ENCODE results near the gene SHISAL2B.
"Not testable (repeated sequence)": the region's sequence is repeated elsewhere in the genome, so short reads cannot be mapped to it uniquely, and the experiment has no call there.

The SHISAL2B gene

DNA sequence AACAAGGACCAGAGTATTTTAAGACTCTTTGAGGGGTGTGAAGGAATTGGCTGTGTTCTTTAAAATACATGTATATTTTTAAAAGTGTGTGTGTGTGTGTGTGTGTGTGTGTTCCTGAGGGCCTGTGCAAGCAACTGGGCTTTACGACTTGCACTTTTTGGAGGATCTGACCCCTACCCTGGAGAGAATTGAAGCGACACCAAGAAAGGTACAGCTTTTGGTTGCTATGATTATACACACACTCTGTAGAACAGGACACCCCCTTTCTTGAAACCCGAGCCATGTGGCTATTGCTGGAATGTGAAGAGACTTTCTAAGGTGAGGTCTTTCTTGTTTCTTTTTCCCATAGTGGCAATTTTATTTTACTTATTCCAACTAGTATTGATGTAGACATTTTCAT is 988 bp downstream of the SHISAL2B start:
- no peaks in the 10 kb centered on the region for H3K27me3 ChIP-seq (ENCODE audit: low read length)
- no peaks in the 10 kb centered on the region for H3K36me3 ChIP-seq (ENCODE audit: low read length)
- H3K9ac ChIP-seq (ENCODE audit: low read length) = no peak overlapping the region
- no peak overlapping the region for H3K4me3 ChIP-seq (ENCODE audit: insufficient read depth, low read length, poor library complexity, severe bottlenecking)
- no peaks in the 10 kb centered on the region for H3K9me2 ChIP-seq (replicated peaks; ENCODE audit: insufficient read depth, low read length)
- no peaks in the 10 kb centered on the region for H4K20me1 ChIP-seq (ENCODE audit: low read depth, low read length)
- H3K9me3 ChIP-seq (ENCODE audit: insufficient read depth, low read length) = no peaks in the 10 kb centered on the region
- no peak overlapping the region for H3K4me2 ChIP-seq (ENCODE audit: low read depth, low read length, poor library complexity, severe bottlenecking)
- H3F3A ChIP-seq (ENCODE audit: insufficient read depth) = no peaks in the 10 kb centered on the region
- no peaks in the 10 kb centered on the region for H3K79me2 ChIP-seq (ENCODE audit: insufficient read depth, low read length)
- no peak overlapping the region for H3K27ac ChIP-seq (ENCODE audit: low read depth, low read length)
- no peak overlapping the region for H2AFZ ChIP-seq (ENCODE audit: low read depth, low read length, severe bottlenecking)
- no peak for TF ChIP-seq EZH2phosphoT487 (conservative IDR thresholded peaks at IDR 0.05; ENCODE audit: low read length)
- TF ChIP-seq, protein P1, sequence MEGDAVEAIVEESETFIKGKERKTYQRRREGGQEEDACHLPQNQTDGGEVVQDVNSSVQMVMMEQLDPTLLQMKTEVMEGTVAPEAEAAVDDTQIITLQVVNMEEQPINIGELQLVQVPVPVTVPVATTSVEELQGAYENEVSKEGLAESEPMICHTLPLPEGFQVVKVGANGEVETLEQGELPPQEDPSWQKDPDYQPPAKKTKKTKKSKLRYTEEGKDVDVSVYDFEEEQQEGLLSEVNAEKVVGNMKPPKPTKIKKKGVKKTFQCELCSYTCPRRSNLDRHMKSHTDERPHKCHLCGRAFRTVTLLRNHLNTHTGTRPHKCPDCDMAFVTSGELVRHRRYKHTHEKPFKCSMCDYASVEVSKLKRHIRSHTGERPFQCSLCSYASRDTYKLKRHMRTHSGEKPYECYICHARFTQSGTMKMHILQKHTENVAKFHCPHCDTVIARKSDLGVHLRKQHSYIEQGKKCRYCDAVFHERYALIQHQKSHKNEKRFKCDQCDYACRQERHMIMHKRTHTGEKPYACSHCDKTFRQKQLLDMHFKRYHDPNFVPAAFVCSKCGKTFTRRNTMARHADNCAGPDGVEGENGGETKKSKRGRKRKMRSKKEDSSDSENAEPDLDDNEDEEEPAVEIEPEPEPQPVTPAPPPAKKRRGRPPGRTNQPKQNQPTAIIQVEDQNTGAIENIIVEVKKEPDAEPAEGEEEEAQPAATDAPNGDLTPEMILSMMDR (IDR thresholded peaks at IDR 0.05; ENCODE audit: insufficient read depth, low read length, poor library complexity, severe bottlenecking) = no peak

DNA sequence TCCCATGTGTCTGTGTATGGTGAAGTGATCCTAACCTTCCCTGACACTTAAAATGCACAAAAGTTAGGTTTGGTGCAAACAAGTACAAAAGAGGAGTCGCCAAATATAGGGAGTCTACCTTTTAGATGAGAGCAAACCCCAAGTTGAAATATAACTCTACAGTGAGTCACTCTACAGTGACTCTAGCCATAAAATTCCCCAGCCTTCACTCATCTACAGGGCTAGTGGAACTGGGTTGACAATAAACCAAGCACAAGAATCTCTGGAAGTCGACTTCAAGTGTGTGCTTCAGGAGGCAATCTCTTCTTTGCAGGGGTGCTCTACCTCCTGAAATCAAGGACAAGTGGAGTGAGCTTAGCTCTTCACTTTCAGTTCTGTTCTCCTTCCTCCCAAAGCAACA is 3.3 kb downstream of the SHISAL2B start:
- H3K36me3 ChIP-seq (ENCODE audit: low read length) = no peaks in the 10 kb centered on the region
- H2AFZ ChIP-seq (ENCODE audit: low read depth, low read length, severe bottlenecking) = no peak overlapping the region
- no peak overlapping the region for H3K4me3 ChIP-seq (ENCODE audit: insufficient read depth, low read length, poor library complexity, severe bottlenecking)
- H3K27me3 ChIP-seq (ENCODE audit: low read length) = no peaks in the 10 kb centered on the region
- no peak overlapping the region for H3K27ac ChIP-seq (ENCODE audit: low read depth, low read length)
- H3K79me2 ChIP-seq (ENCODE audit: insufficient read depth, low read length) = no peaks in the 10 kb centered on the region
- H3K4me2 ChIP-seq (ENCODE audit: low read depth, low read length, poor library complexity, severe bottlenecking) = no peak overlapping the region
- H3K9me3 ChIP-seq (ENCODE audit: insufficient read depth, low read length) = peaks cover 4% of the 10 kb centered on the region; the same call in 1 of the 2 replicates
- H4K20me1 ChIP-seq (ENCODE audit: low read depth, low read length) = no peaks in the 10 kb centered on the region
- TF ChIP-seq, protein P1 (IDR thresholded peaks at IDR 0.05; ENCODE audit: insufficient read depth, low read length, poor library complexity, severe bottlenecking) = no peak
- no peak for TF ChIP-seq EZH2phosphoT487 (conservative IDR thresholded peaks at IDR 0.05; ENCODE audit: low read length)
- no peaks in the 10 kb centered on the region for H3K9me2 ChIP-seq (replicated peaks; ENCODE audit: insufficient read depth, low read length)
- H3F3A ChIP-seq (ENCODE audit: insufficient read depth) = no peaks in the 10 kb centered on the region
- no peak overlapping the region for H3K9ac ChIP-seq (ENCODE audit: low read length)

DNA sequence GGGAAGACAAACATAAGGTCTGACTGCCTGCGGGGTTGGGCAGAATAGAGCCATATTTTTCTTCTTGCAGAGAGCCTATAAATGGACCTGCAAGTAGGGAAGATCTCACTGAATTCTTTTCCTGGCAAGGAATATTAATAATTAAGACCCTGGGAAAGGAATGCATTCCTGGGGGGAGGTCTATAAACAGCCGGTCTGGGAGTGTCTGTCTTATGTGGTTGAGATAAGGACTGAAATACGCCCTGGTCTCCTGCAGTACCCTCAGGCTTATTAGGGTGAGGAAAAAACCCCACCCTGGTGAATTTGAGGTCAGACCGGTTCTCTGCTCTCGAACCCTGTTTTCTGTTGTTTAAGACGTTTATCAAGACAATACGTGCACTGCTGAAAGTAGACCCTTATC is 6.1 kb downstream of the SHISAL2B start:
- H3K4me3 ChIP-seq (ENCODE audit: insufficient read depth, low read length, poor library complexity, severe bottlenecking); H3K9me3 ChIP-seq (ENCODE audit: insufficient read depth, low read length); H4K20me1 ChIP-seq (ENCODE audit: low read depth, low read length); H3K27ac ChIP-seq (ENCODE audit: low read depth, low read length); H3K36me3 ChIP-seq (ENCODE audit: low read length); H3K27me3 ChIP-seq (ENCODE audit: low read length); H3K4me2 ChIP-seq (ENCODE audit: low read depth, low read length, poor library complexity, severe bottlenecking); H3F3A ChIP-seq (ENCODE audit: insufficient read depth); H3K79me2 ChIP-seq (ENCODE audit: insufficient read depth, low read length); H3K9ac ChIP-seq (ENCODE audit: low read length); H2AFZ ChIP-seq (ENCODE audit: low read depth, low read length, severe bottlenecking); H3K9me2 ChIP-seq (replicated peaks; ENCODE audit: insufficient read depth, low read length): not testable (repeated sequence)

DNA sequence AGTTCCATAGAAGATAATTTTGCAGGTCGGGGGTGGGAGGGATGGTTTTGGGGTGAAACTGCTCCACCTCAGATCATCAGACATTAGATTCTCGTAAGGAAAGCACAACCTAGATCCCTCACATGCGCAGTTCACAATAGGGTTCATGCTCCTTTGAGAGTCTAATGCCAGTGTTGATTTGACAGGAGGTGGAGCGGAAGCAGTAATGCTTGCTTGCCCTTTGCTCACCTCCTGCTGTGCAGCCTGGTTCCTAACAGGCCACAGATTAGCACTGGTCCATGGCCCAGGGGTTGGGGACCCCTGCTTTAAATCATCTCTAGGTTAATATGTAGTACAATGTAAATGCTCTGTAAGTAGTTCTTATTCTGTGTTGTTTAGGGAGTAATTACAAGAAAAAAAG is 10.5 kb downstream of the SHISAL2B start:
- peaks cover 4% of the 10 kb centered on the region; the same call in 1 of the 2 replicates for H3K9me3 ChIP-seq (ENCODE audit: insufficient read depth, low read length)
- no peaks in the 10 kb centered on the region for H4K20me1 ChIP-seq (ENCODE audit: low read depth, low read length)

DNA sequence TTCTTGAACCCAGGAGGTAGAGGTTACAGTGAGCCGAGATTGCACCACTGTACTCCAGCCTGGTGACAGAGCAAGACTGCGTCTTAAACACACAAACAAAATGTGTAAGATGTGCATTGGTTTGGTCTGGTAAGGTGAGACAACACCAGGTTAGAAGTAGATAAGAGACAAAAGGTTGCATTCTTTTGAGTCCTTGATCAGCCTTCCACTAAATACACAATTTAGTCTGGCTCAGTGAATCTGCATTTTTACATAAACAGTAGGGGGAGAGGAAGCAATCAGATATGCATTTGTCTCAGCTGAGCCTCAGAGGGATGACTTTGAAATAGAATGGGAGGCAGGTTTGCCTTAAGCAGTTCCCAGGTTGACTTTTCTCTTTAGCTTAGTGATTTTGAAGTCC is 15.8 kb downstream of the SHISAL2B start:
- not testable (repeated sequence) for H3K27me3 ChIP-seq (ENCODE audit: low read length); H3K79me2 ChIP-seq (ENCODE audit: insufficient read depth, low read length); H3K9me2 ChIP-seq (replicated peaks; ENCODE audit: insufficient read depth, low read length); H3K9ac ChIP-seq (ENCODE audit: low read length); H3K9me3 ChIP-seq (ENCODE audit: insufficient read depth, low read length); H4K20me1 ChIP-seq (ENCODE audit: low read depth, low read length); H3K36me3 ChIP-seq (ENCODE audit: low read length); H3K27ac ChIP-seq (ENCODE audit: low read depth, low read length); H3F3A ChIP-seq (ENCODE audit: insufficient read depth); H3K4me2 ChIP-seq (ENCODE audit: low read depth, low read length, poor library complexity, severe bottlenecking); H3K4me3 ChIP-seq (ENCODE audit: insufficient read depth, low read length, poor library complexity, severe bottlenecking); H2AFZ ChIP-seq (ENCODE audit: low read depth, low read length, severe bottlenecking)

More for the DNA sequence above, 10.5 kb downstream of the SHISAL2B start:
- TF ChIP-seq EZH2phosphoT487 (conservative IDR thresholded peaks at IDR 0.05; ENCODE audit: low read length) = no peak
- TF ChIP-seq, protein P1 (IDR thresholded peaks at IDR 0.05; ENCODE audit: insufficient read depth, low read length, poor library complexity, severe bottlenecking) = no peak
- Histone ChIP-seq H3K27me3 (ENCODE audit: low read length) (no peaks in the 10 kb centered on the region), H3K9me2 (replicated peaks; ENCODE audit: insufficient read depth, low read length) (no peaks in the 10 kb centered on the region), H2AFZ (ENCODE audit: low read depth, low read length, severe bottlenecking) (no peak overlapping the region), H3K4me3 (ENCODE audit: insufficient read depth, low read length, poor library complexity, severe bottlenecking) (no peak overlapping the region), H3K9ac (ENCODE audit: low read length) (no peak overlapping the region), H3K79me2 (ENCODE audit: insufficient read depth, low read length) (no peaks in the 10 kb centered on the region), H3F3A (ENCODE audit: insufficient read depth) (no peaks in the 10 kb centered on the region), H3K4me2 (ENCODE audit: low read depth, low read length, poor library complexity, severe bottlenecking) (no peak overlapping the region), H3K27ac (ENCODE audit: low read depth, low read length) (no peak overlapping the region), H3K36me3 (ENCODE audit: low read length) (no peaks in the 10 kb centered on the region)

All from SU-DHL-6 (cell line).